GM12878 (cell line): ENCODE results near the gene RRAS. TPM values are rescaled to one million over a fixed set of nuclear protein-coding genes. Genes with fewer than 3 reads are reported as not detected.

ENCODE experiments used
- ATF3 ChIP-seq: IDR thresholded peaks from 2 replicates; pipeline ENCODE4 v1.6.1; 2011; ENCODE audit warnings: low read depth, mild to moderate bottlenecking, low read length, moderate library complexity, borderline replicate concordance; ENCODE audit errors: extremely low read depth
- E2F4 ChIP-seq: IDR thresholded peaks from 2 replicates; pipeline ENCODE4 v1.6.1; 2012; ENCODE audit warnings: low read depth, low read length, improper control_type of control experiment
- ESRRA ChIP-seq: IDR thresholded peaks from 2 replicates; pipeline ENCODE4 v1.6.1; 2012; ENCODE audit warnings: mild to moderate bottlenecking, low read length, improper control_type of control experiment
- MTA3 ChIP-seq: IDR thresholded peaks from 2 replicates; pipeline ENCODE4 v1.6.1; 2012; ENCODE audit warnings: low read length, inconsistent platforms, borderline replicate concordance
- PAX8 ChIP-seq: fragments of 450-650 bp; IDR thresholded peaks from 2 replicates; pipeline ENCODE4 v1.6.1; 2017; ENCODE audit warnings: mild to moderate bottlenecking, moderate library complexity
- PKNOX1 ChIP-seq: fragments of 450-650 bp; IDR thresholded peaks from 2 replicates; pipeline ENCODE4 v1.6.1; 2016; ENCODE audit warnings: mild to moderate bottlenecking
- SMAD1 ChIP-seq: fragments of 450-650 bp; IDR thresholded peaks from 2 replicates; pipeline ENCODE4 v1.6.1; 2018; ENCODE audit warnings: mild to moderate bottlenecking, low read depth; ENCODE audit not compliant: partially characterized antibody
- USF2 ChIP-seq: IDR thresholded peaks from 2 replicates; pipeline ENCODE4 v1.6.1; 2011; ENCODE audit warnings: low read depth, low read length, improper control_type of control experiment, borderline replicate concordance
- WRNIP1 ChIP-seq: IDR thresholded peaks from 2 replicates; pipeline ENCODE4 v1.6.1; 2011; ENCODE audit warnings: low read depth, low read length, improper control_type of control experiment, borderline replicate concordance
- ZNF24 ChIP-seq: fragments of 450-650 bp; IDR thresholded peaks from 2 replicates; pipeline ENCODE4 v1.6.1; 2017; ENCODE audit warnings: antibody characterized with exemption, mild to moderate bottlenecking
- ZNF687 ChIP-seq: fragments of 450-650 bp; IDR thresholded peaks from 2 replicates; pipeline ENCODE4 v1.6.1; 2017; ENCODE audit warnings: mild to moderate bottlenecking, moderate library complexity
- polyA plus RNA-seq, 11 experiments: library from polyadenylated mRNA; depleted of rRNA in 4 of 11; unstranded in 6 of 11; stranded (reverse) in 5 of 11; fragments of >200 nt; fragmentation: Nextera tagmentation in 4 of 11; fragmentation: Illumina TruSeq in 1 of 11; extraction: Ambion mirVana in 4 of 11; extraction: Trizol in 1 of 11; gene quantifications; 1 replicate in 1 of 11; 2 replicates in 10 of 11; pipeline versions ENCODE4 v1.2.1 to v1.2.3, GENCODE V29; 2011 to 2016; ENCODE audit warnings: inconsistent platforms in 2 of 11, missing spikeins in 2 of 11, low read depth in 1 of 11
- total RNA-seq, 4 experiments: library from RNA; depleted of rRNA in 3 of 4; stranded (reverse); fragments of >200 nt in 3 of 4; fragmentation: Illumina TruSeq in 1 of 4; extraction: Trizol in 1 of 4; gene quantifications; 2 replicates each; pipeline versions ENCODE4 v1.2.1 to v1.2.3, GENCODE V29; 2013 to 2021

RRAS gene
- total and polyA plus RNA-seq, 10 of the 15 experiments (the other 5 are each of a cell fraction or from before 2014, with no cell fraction given), result 0.24 to 5.8 (median 1.8) TPM

GRCh38 chr19:49681830-49682229 is 41.9 kb upstream of the RRAS start (continued):
- TF ChIP-seq ZNF687, result no peak
- TF ChIP-seq USF2, result no peak
- TF ChIP-seq WRNIP1, result no peak
- no peak for TF ChIP-seq ZNF24
- TF ChIP-seq E2F4, result no peak
- no peak for TF ChIP-seq PAX8
- no peak for TF ChIP-seq PKNOX1
- no peak for TF ChIP-seq ATF3
- no peak for TF ChIP-seq ESRRA
- TF ChIP-seq SMAD1, result no peak
- no peak for TF ChIP-seq MTA3
